Loucy (cell line): ENCODE results near the gene TMEM9.

Experiments used
- EZH2phosphoT487 ChIP-seq: fragments of 200-600 bp; IDR thresholded peaks from 2 replicates; pipeline ENCODE4 v1.6.1; 2018; ENCODE audit warnings: antibody characterized with exemption, mild to moderate bottlenecking, moderate library complexity, borderline replicate concordance
- TF ChIP-seq, protein P1 (sequence below): fragments of 200-600 bp; sonication (generic); conservative IDR thresholded peaks from 2 replicates; pipeline ENCODE4 v1.5.1; 2014; ENCODE audit warnings: mild to moderate bottlenecking, antibody characterized with exemption, low read length

DNA sequence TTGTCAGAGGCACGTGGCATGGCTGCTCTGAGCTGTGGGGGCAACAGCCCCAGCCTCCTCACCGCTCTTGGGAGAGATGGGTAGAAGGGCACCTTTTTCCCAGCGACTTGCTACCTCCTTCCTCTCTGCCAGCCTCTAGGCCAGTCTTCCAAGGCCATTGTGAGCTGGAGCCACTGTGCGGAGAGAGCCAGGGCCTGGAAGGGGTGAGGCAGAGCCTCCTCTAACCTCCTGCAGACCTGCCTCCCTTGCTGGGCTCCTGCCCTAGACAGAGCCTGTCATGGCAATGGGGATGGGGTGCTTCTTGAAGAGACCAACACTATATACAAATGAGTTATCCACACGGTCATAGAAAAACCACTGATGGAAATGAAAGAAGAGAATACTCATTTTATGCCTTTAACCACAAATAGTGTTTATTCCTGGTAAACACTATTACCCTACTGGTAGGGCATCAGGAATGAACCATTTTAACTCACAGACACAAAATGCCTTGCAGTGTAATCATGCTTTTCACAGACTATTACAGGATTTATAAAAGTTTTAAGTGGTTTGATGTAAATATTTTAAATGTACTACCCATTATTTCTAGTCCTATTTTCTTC lies 31.4 kb upstream of the TMEM9 start:
- TF ChIP-seq, protein P1, sequence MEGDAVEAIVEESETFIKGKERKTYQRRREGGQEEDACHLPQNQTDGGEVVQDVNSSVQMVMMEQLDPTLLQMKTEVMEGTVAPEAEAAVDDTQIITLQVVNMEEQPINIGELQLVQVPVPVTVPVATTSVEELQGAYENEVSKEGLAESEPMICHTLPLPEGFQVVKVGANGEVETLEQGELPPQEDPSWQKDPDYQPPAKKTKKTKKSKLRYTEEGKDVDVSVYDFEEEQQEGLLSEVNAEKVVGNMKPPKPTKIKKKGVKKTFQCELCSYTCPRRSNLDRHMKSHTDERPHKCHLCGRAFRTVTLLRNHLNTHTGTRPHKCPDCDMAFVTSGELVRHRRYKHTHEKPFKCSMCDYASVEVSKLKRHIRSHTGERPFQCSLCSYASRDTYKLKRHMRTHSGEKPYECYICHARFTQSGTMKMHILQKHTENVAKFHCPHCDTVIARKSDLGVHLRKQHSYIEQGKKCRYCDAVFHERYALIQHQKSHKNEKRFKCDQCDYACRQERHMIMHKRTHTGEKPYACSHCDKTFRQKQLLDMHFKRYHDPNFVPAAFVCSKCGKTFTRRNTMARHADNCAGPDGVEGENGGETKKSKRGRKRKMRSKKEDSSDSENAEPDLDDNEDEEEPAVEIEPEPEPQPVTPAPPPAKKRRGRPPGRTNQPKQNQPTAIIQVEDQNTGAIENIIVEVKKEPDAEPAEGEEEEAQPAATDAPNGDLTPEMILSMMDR: no peak
- no peak for TF ChIP-seq EZH2phosphoT487
